HepG2 (cell line): ENCODE data around the gene PDE6C. TPM values are rescaled to one million over a fixed set of nuclear protein-coding genes. Genes with fewer than 3 reads are reported as not detected.

Source experiments
- ATAC-seq: fragments of 200-7000 bp; cut with Tn5 transposase; 3 replicates; pipeline ENCODE4 v1.9.1; 2020; ENCODE audit warnings: mild to moderate bottlenecking, moderate library complexity
- BruUV-seq: library from RNA; stranded (reverse); fragments of 400-500 nt; replicated peaks from 2 replicates; lab custom pipeline; 2021; lab: Mats Ljungman, UMichigan
- CTCF ChIA-PET: fragments of 300-600 bp; formaldehyde crosslinking; extraction: SDS; loops from one replicate; lab custom pipeline; 2021; ENCODE audit warnings: low total read pairs, inconsistent platforms, low intra/inter-chr PET ratio; lab: Yijun Ruan, JAX
- POLR2A ChIA-PET: fragments of 350-600 bp; sonication (Branson Sonifier 250); formaldehyde crosslinking; loops from one replicate; lab custom pipeline; 2020; ENCODE audit warnings: antibody characterized with exemption, inconsistent platforms; lab: Yijun Ruan, JAX
- DNase-seq: peaks from one replicate; pipeline ENCODE4 v3.0.0-alpha.2; 2015; ENCODE audit warnings: low spot score
- FAIRE-seq: peaks from 3 replicates; lab custom pipeline; 2011; peaks lifted over from hg19 to GRCh38; lab: Jason Lieb, UNC
- H2AFZ ChIP-seq: one replicate; pipeline ENCODE4 v1.6.1; 2011; ENCODE audit warnings: low read length, inconsistent platforms
- H3K27ac ChIP-seq: fragments of 300-600 bp; 3 replicates; pipeline ENCODE4 v1.8.0; 2011; ENCODE audit warnings: mixed run types, mild to moderate bottlenecking, mixed read lengths, low read length, inconsistent platforms; ENCODE audit not compliant: insufficient read depth; ENCODE audit errors: extremely low read length
- H3K27me3 ChIP-seq, 2 experiments: fragments of 200-600 bp in 1 of 2; 2 replicates in 1 of 2; 3 replicates in 1 of 2; pipeline versions ENCODE4 v1.6.0 to v1.8.0; 2011; ENCODE audit warnings: low read length in 2 of 2, mild to moderate bottlenecking in 2 of 2, moderate library complexity in 2 of 2, inconsistent platforms in 1 of 2; ENCODE audit not compliant: insufficient read depth in 2 of 2, control insufficient read depth in 1 of 2
- H3K36me3 ChIP-seq, 2 experiments: fragments of 200-600 bp in 1 of 2; replicated peaks in 1 of 2; 2 replicates in 1 of 2; 3 replicates in 1 of 2; pipeline versions ENCODE4 v1.5.1 to v1.8.0; 2011; ENCODE audit warnings: low read length in 2 of 2, inconsistent platforms in 1 of 2; ENCODE audit not compliant: insufficient read depth in 2 of 2, control insufficient read depth in 1 of 2
- H3K4me1 ChIP-seq: 2 replicates; pipeline ENCODE4 v1.5.1; 2012; ENCODE audit warnings: low read length, inconsistent platforms; ENCODE audit not compliant: insufficient read depth
- H3K4me2 ChIP-seq: 2 replicates; pipeline ENCODE4 v1.6.0; 2011; ENCODE audit warnings: low read depth, low read length, inconsistent platforms
- H3K4me3 ChIP-seq, 3 experiments: fragments of 200-600 bp in 1 of 3; sonication (generic), shearing (Covaris generic) in 1 of 3; replicated peaks in 1 of 3; 2 replicates each; pipeline ENCODE4 v1.5.1; 2011 to 2016; ENCODE audit warnings: low read length in 3 of 3, inconsistent platforms in 2 of 3, low read depth in 2 of 3, mild to moderate bottlenecking in 2 of 3, control low read depth in 1 of 3, mixed read lengths in 1 of 3; ENCODE audit not compliant: insufficient read depth in 1 of 3
- H3K79me2 ChIP-seq: one replicate; pipeline ENCODE4 v1.6.1; 2011; ENCODE audit warnings: low read length, inconsistent platforms; ENCODE audit not compliant: insufficient read depth
- H3K9ac ChIP-seq: 2 replicates; pipeline ENCODE4 v1.6.0; 2011; ENCODE audit warnings: mild to moderate bottlenecking, low read depth, low read length, inconsistent platforms; ENCODE audit not compliant: insufficient read depth
- H3K9me3 ChIP-seq: 2 replicates; pipeline ENCODE4 v1.5.1; 2012; ENCODE audit warnings: mild to moderate bottlenecking, low read length
- H4K20me1 ChIP-seq: 2 replicates; pipeline ENCODE4 v1.6.0; 2011; ENCODE audit warnings: inconsistent platforms, mild to moderate bottlenecking, low read length, moderate library complexity; ENCODE audit not compliant: insufficient read depth
- AGO1 ChIP-seq: fragments of 200-400 bp; formaldehyde crosslinking; IDR thresholded peaks from 2 replicates; pipeline ENCODE4 v1.6.1; 2017; ENCODE audit warnings: mild to moderate bottlenecking, low read depth, low read length, moderate library complexity; ENCODE audit not compliant: poor library complexity, severe bottlenecking
- AHR ChIP-seq: IDR thresholded peaks from 2 replicates; pipeline ENCODE4 v1.6.1; 2018; ENCODE audit warnings: missing genetic modification reagents, missing compliant biosample characterization
- STAT5B ChIP-seq: sonication (generic); formaldehyde crosslinking; IDR thresholded peaks from 2 replicates; pipeline ENCODE4 v1.4.0; 2020; ENCODE audit warnings: missing genetic modification reagents
- TAF1 ChIP-seq: sonication (generic); formaldehyde crosslinking; IDR thresholded peaks from 2 replicates; pipeline ENCODE4 v1.4.0; 2020; ENCODE audit warnings: missing genetic modification reagents
- WGBS: methylation state at CpG from one replicate; pipeline ENCODE4 v1.1.6; 2017; ENCODE audit warnings: low lambda C conversion rate; 5-methylcytosine and 5-hydroxymethylcytosine counted together
- in situ Hi-C: cut with HindIII; loops from 2 replicates; pipeline ENCODE4 v1.10.0; 2017; ENCODE audit warnings: low pct_unique_long_range_greater_than_20kb; ENCODE audit not compliant: extremely low pct_ligation_motif_present
- intact Hi-C: fragments of 100-400 bp; cut with micrococcal nuclease; formaldehyde crosslinking; loops from one replicate; pipeline ENCODE4 v1.10.0; 2022; ENCODE audit not compliant: unreplicated experiment
- polyA plus RNA-seq, 8 experiments: library from polyadenylated mRNA; depleted of rRNA in 3 of 8; stranded (reverse) in 7 of 8; unstranded in 1 of 8; fragments of >200 nt; fragmentation: Illumina TruSeq in 4 of 8; extraction: Trizol in 4 of 8; gene quantifications; 2 replicates each; pipeline versions ENCODE4 v1.2.1 to v1.2.3, GENCODE V29; 2011 to 2016; ENCODE audit warnings: low read depth in 4 of 8, missing spikeins in 1 of 8, mixed read lengths in 1 of 8; ENCODE audit not compliant: insufficient read depth in 1 of 8
- total RNA-seq, 5 experiments: library from RNA; depleted of rRNA; stranded (reverse); fragments of >200 nt; fragmentation: Illumina TruSeq; extraction: Trizol; gene quantifications; 2 replicates each; pipeline ENCODE4 v1.2.3, GENCODE V29; 2016; ENCODE audit warnings: low read depth in 1 of 5
- TF ChIP-seq, protein P1 (sequence below): sonication (generic); formaldehyde crosslinking; IDR thresholded peaks from 2 replicates; pipeline ENCODE4 v1.5.0; 2020; ENCODE audit warnings: mild to moderate bottlenecking, missing genetic modification reagents
- TF ChIP-seq, protein P2 (sequence below): sonication (generic); formaldehyde crosslinking; IDR thresholded peaks from 2 replicates; pipeline ENCODE4 v1.4.0; 2020; ENCODE audit warnings: mild to moderate bottlenecking, missing genetic modification reagents, borderline replicate concordance

PDE6C gene
- total and polyA plus RNA-seq, 2 of the 13 experiments (the other 11 are each of a cell fraction or from before 2014, with no cell fraction given): 0.64 TPM; not detected in 1

DNA sequence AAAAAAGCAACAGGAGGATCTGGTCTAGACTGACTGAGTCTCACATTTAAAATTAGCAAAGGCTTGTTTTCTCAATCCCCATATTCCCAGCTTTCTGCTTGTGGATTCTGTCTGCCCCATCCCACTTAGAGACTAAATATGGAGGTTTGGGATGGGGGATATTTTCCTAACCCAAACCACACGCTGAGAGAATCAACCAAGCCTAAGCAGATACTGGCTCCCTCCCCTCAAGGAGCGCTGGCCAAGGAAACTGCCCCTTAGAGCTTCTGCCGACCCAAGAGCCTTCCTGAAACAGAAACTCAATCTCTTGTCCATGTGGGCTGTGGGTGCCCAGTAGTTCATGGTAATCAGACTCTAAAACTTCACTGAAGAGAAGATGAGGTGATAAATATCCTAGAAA, 42.0 kb upstream of the PDE6C start:
- Histone ChIP-seq H3K9me3 (no peaks in the 10 kb centered on the region), H3K4me2 (no peak overlapping the region), H4K20me1 (no peaks in the 10 kb centered on the region), H3K4me3 (no peak overlapping the region), H3K27ac (no peak overlapping the region), H2AFZ (no peak overlapping the region), H3K36me3 (no peaks in the 10 kb centered on the region), H3K9ac (no peak overlapping the region), H3K79me2 (no peaks in the 10 kb centered on the region), H3K4me1 (no peaks in the 10 kb centered on the region), H3K27me3 (peaks cover 4 to 50% of the 10 kb centered on the region in 2 experiments)
- ChIA-PET CTCF (no interaction called here), POLR2A (no interaction called here)
- FAIRE-seq: no peak
- no peak for DNase-seq
- intact Hi-C loops (no loop called here), in situ Hi-C loops (no loop called here)
- ATAC-seq: no peak
- no peak for TF ChIP-seq AHR (CRISPR knock-in tag)
- TF ChIP-seq, protein P1, sequence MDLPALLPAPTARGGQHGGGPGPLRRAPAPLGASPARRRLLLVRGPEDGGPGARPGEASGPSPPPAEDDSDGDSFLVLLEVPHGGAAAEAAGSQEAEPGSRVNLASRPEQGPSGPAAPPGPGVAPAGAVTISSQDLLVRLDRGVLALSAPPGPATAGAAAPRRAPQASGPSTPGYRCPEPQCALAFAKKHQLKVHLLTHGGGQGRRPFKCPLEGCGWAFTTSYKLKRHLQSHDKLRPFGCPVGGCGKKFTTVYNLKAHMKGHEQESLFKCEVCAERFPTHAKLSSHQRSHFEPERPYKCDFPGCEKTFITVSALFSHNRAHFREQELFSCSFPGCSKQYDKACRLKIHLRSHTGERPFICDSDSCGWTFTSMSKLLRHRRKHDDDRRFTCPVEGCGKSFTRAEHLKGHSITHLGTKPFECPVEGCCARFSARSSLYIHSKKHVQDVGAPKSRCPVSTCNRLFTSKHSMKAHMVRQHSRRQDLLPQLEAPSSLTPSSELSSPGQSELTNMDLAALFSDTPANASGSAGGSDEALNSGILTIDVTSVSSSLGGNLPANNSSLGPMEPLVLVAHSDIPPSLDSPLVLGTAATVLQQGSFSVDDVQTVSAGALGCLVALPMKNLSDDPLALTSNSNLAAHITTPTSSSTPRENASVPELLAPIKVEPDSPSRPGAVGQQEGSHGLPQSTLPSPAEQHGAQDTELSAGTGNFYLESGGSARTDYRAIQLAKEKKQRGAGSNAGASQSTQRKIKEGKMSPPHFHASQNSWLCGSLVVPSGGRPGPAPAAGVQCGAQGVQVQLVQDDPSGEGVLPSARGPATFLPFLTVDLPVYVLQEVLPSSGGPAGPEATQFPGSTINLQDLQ (CRISPR knock-in tag): no peak
- no peak for TF ChIP-seq AGO1
- no TSS peak for BruUV-seq
- WGBS: 13% methylated on average over 3 of the region's 3 CpGs

DNA sequence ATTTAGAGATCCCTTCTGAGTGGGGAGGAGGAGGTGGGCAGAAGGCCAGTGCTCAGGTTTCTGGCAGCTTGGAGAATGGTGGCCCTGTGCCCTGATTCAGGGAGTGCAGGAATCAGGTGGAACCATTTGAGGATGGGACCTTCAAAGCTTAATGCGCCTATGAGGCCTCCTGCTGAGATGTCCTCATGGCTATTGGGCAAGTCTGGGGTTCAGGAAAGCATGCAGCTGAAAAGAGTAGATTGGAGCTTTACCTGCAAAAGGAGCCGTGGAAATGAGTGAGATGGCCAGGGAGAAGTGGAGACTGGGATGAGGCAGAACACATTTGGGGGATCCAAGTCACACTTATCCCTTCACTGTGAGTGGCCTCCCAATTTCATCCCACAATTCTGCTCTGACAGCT, 39.7 kb upstream of the PDE6C start:
- Histone ChIP-seq H2AFZ (no peak overlapping the region), H3K4me2 (no peak overlapping the region), H3K27me3 (peaks cover 1 to 28% of the 10 kb centered on the region in 2 experiments), H3K27ac (no peak overlapping the region), H4K20me1 (no peaks in the 10 kb centered on the region), H3K36me3 (no peaks in the 10 kb centered on the region), H3K9ac (no peak overlapping the region), H3K4me1 (no peaks in the 10 kb centered on the region), H3K9me3 (no peaks in the 10 kb centered on the region), H3K79me2 (no peaks in the 10 kb centered on the region), H3K4me3 (no peak overlapping the region)
- POLR2A ChIA-PET: no interaction called here
- BruUV-seq: no TSS peak
- in situ Hi-C loops (no loop called here), intact Hi-C loops (no loop called here)
- ATAC-seq (no peak), DNase-seq (no peak), FAIRE-seq (no peak)
- CTCF ChIA-PET: no interaction called here
- 33% methylated on average over 2 of the region's 2 CpGs for WGBS
- TF ChIP-seq TAF1 (CRISPR knock-in tag) (no peak), STAT5B (CRISPR knock-in tag) (no peak)
- TF ChIP-seq, protein P2, sequence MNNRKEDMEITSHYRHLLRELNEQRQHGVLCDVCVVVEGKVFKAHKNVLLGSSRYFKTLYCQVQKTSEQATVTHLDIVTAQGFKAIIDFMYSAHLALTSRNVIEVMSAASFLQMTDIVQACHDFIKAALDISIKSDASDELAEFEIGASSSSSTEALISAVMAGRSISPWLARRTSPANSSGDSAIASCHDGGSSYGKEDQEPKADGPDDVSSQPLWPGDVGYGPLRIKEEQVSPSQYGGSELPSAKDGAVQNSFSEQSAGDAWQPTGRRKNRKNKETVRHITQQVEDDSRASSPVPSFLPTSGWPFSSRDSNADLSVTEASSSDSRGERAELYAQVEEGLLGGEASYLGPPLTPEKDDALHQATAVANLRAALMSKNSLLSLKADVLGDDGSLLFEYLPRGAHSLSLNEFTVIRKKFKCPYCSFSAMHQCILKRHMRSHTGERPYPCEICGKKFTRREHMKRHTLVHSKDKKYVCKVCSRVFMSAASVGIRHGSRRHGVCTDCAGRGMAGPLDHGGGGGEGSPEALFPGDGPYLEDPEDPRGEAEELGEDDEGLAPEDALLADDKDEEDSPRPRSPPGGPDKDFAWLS (CRISPR knock-in tag): no peak
